Measurements from ENCODE around the gene PDE2A.

GRCh38 chr11:72683782-72684200 is 9.6 kb upstream of the PDE2A start:
- TF ChIP-seq CTCF (IDR thresholded peaks at IDR 0.05), result peak in 5 of 7 experiments; percentile 89 to 97 (median 92)
- TF ChIP-seq POLR2AphosphoS5 (IDR thresholded peaks at IDR 0.05), result no peak
- TF ChIP-seq EP300 (IDR thresholded peaks at IDR 0.05), result no peak
- TF ChIP-seq POLR2A (IDR thresholded peaks at IDR 0.05), result no peak
